ENCODE results near the gene PHAF1. TPM values are rescaled to one million over a fixed set of nuclear protein-coding genes. Genes with fewer than 3 reads are reported as not detected.

PHAF1 gene
- total RNA-seq, 4 donors from 2014 or later: 14.2 to 22.5 (median 19.3) TPM

GRCh38 chr16:67188798-67189197 is 79.1 kb downstream of the PHAF1 start:
- TF ChIP-seq CTCF (IDR thresholded peaks at IDR 0.05) (no peak), POLR2A (IDR thresholded peaks at IDR 0.05) (no peak)
- Histone ChIP-seq H3K4me3 (no peak overlapping the region), H3K4me1 (peaks cover 30 to 46% (median 33%) of the 10 kb centered on the region in 3 donors), H3K27me3 (no peaks in the 10 kb centered on the region), H3K36me3 (peaks cover 0 to 8% (median 0%) of the 10 kb centered on the region in 3 donors), H3K27ac (no peak overlapping the region), H3K9me3 (no peaks in the 10 kb centered on the region)
- intact Hi-C loops (cut with DNase I): no loop called here
- DNase-seq: no peak
- 86 to 90% methylated on average over 5 to 10 of the region's 15 CpGs for WGBS, 2 donors

- Histone ChIP-seq H3K36me3 (peaks cover 6 to 21% (median 11%) of the 10 kb centered on the region in 3 donors), H3K9me3 (no peaks in the 10 kb centered on the region), H3K27ac (no peak within 1 kb of the TSS), H3K4me3 (peak within 1 kb of the TSS in 1 of 4 donors; percentile 4), H3K4me1 (peaks cover 24 to 48% (median 30%) of the 10 kb centered on the region in 3 donors), H3K27me3 (no peaks in the 10 kb centered on the region)
- no peak for DNase-seq
- intact Hi-C loops (cut with DNase I): no loop called here
- 57 to 70% methylated on average over 3 to 6 of the region's 6 CpGs for WGBS, 2 donors
- TF ChIP-seq CTCF (IDR thresholded peaks at IDR 0.05) (no peak), POLR2A (IDR thresholded peaks at IDR 0.05) (no peak)
Measured at GRCh38 chr16:67190041-67190440, 80.3 kb downstream of the PHAF1 start, which contains the start of gene EXOC3L1. TSS of gene EXOC3L1 (minus strand) at chr16:67190136. CDS start at chr16:67189676, 460 bp downstream.

DNA sequence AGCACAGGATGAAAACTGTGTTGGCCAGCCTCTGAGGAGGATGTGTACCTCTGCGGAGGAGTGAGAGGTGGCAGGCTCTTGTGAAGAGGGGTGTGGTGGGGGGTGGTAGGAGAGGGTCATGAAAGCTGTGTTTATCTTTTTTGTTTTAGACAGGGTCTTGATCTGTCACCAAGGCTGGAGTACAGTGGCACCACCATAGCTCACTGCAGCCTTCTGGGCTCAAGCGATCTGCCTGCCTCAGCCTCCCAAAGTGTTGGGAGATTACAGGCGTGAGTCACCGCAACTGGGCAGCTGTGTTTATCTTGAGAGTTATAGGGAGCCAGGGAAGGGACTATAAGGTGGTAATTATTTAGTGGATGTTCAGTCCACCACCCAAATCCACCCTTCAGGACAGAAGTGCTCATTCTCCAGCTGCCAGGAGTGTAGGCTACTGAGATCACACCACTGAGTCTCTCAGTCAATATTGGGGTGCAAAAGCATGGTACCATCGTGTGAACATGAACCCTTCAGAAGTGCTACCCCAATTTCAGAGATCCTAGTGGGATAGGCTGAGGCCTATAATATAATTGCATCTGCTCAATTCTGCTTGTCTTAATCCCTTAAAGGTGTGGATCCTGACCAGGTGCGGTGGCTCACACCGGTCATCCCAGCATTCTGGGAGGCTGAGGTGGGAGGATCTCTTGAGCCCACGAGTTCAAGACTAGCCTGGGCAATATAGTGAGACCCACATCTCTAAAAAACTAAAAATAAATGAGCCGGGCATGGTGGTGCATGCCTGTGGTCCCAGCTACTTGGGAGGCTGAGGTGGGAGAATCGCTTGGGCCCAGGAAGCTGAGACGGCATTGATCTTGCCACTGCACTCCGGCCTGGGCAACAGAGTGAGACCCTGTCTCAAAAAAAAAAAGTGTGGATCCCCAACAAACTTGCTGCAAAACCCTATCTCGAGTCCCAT is 81.0 kb downstream of the PHAF1 start:
- intact Hi-C loops (cut with DNase I): no loop called here
- TF ChIP-seq CTCF (IDR thresholded peaks at IDR 0.05) (no peak), POLR2A (IDR thresholded peaks at IDR 0.05) (no peak)
- Histone ChIP-seq H3K27me3 (no peaks in the 10 kb centered on the region), H3K27ac (no peak overlapping the region), H3K9me3 (no peaks in the 10 kb centered on the region), H3K36me3 (peaks cover 13 to 28% (median 18%) of the 10 kb centered on the region in 3 donors), H3K4me3 (peak overlapping the region in 1 of 4 donors; percentile 4), H3K4me1 (peaks cover 17 to 42% (median 24%) of the 10 kb centered on the region in 3 donors)
- WGBS, 2 donors: 80 to 84% methylated on average over 11 to 12 of the region's 13 CpGs
- no peak for DNase-seq

GRCh38 chr16:67191411-67191994 is 81.8 kb downstream of the PHAF1 start:
- Histone ChIP-seq H3K36me3 (peaks cover 20 to 35% (median 25%) of the 10 kb centered on the region in 3 donors), H3K27ac (peak overlapping the region in 2 of 4 donors; percentile 33 to 87), H3K9me3 (no peaks in the 10 kb centered on the region), H3K4me1 (peaks cover 17 to 45% (median 23%) of the 10 kb centered on the region in 3 donors), H3K27me3 (no peaks in the 10 kb centered on the region), H3K4me3 (peak overlapping the region in 3 of 4 donors; percentile 88 to 98 (median 95))
- DNase-seq: no peak
- WGBS, 2 donors: 21 to 26% methylated on average over 9 of the region's 9 CpGs
- intact Hi-C loops (cut with DNase I): no loop called here
- no peak for TF ChIP-seq POLR2A (IDR thresholded peaks at IDR 0.05)

- peaks cover 24 to 42% (median 32%) of the 10 kb centered on the region in 3 donors for H3K36me3 ChIP-seq
- H3K9me3 ChIP-seq: no peaks in the 10 kb centered on the region
- WGBS, 2 donors: 0 to 4% methylated on average over 4 to 29 of the region's 54 CpGs
- TF ChIP-seq CTCF (IDR thresholded peaks at IDR 0.05): peak in 3 of 6 experiments; percentile 10 to 55 (median 15)
- peak in 3 of 4 donors; percentile 60 to 79 (median 76) for TF ChIP-seq POLR2A (IDR thresholded peaks at IDR 0.05)
- peak within 1 kb of the TSS; percentile 80 to 89 (median 84) for H3K27ac ChIP-seq
- peaks cover 17 to 51% (median 23%) of the 10 kb centered on the region in 3 donors for H3K4me1 ChIP-seq
- intact Hi-C loops (cut with DNase I): no loop called here
- DNase-seq: peak; percentile 43
- H3K4me3 ChIP-seq: peak within 1 kb of the TSS; percentile 88 to 98 (median 92)
- no peaks in the 10 kb centered on the region for H3K27me3 ChIP-seq
Measured at GRCh38 chr16:67191995-67192681, 82.4 kb downstream of the PHAF1 start, which contains the start of gene E2F4. TSS of gene E2F4 (plus strand) at chr16:67192155. CDS start at chr16:67192228, 73 bp downstream.

All from esophagus squamous epithelium (tissue), 5 donors.